HepG2 (cell line): Measurements from ENCODE around the gene REM2. TPM values are rescaled to one million over a fixed set of nuclear protein-coding genes. Genes with fewer than 3 reads are reported as not detected.

Source experiments
- ELF3 ChIP-seq: IDR thresholded peaks from 2 replicates; pipeline ENCODE4 v1.6.1; 2016; ENCODE audit warnings: missing genetic modification reagents, missing compliant biosample characterization
- HHEX ChIP-seq: IDR thresholded peaks from 2 replicates; pipeline ENCODE4 v1.6.1; 2016; ENCODE audit warnings: control low read depth
- HNRNPUL1 ChIP-seq: fragments of 200-400 bp; formaldehyde crosslinking; IDR thresholded peaks from 2 replicates; pipeline ENCODE4 v1.6.1; 2017; ENCODE audit warnings: low read depth, mild to moderate bottlenecking, low read length, moderate library complexity
- LCORL ChIP-seq, 2 experiments: fragments of 450-650 bp in 1 of 2; sonication (generic) in 1 of 2; formaldehyde crosslinking in 1 of 2; IDR thresholded peaks; 2 replicates each; pipeline versions ENCODE4 v1.5.0 to v1.6.1; 2017 to 2020; ENCODE audit warnings: antibody characterized with exemption in 1 of 2, missing genetic modification reagents in 1 of 2
- MIER3 ChIP-seq: IDR thresholded peaks from 2 replicates; pipeline ENCODE4 v1.6.1; 2016; ENCODE audit warnings: missing compliant biosample characterization, borderline replicate concordance
- PRMT3 ChIP-seq: sonication (generic); formaldehyde crosslinking; IDR thresholded peaks from 2 replicates; pipeline ENCODE4 v1.8.1; 2022; ENCODE audit warnings: low read depth, mild to moderate bottlenecking, moderate library complexity, missing genetic modification reagents, borderline replicate concordance
- RXRB ChIP-seq: IDR thresholded peaks from 2 replicates; pipeline ENCODE4 v1.6.1; 2016; ENCODE audit warnings: borderline replicate concordance, missing genetic modification reagents, missing compliant biosample characterization
- SMC3 ChIP-seq: IDR thresholded peaks from 2 replicates; pipeline ENCODE4 v1.6.1; 2011; ENCODE audit warnings: low read length, improper control_type of control experiment
- SNRNP70 ChIP-seq: fragments of 200-400 bp; formaldehyde crosslinking; IDR thresholded peaks from 2 replicates; pipeline ENCODE4 v1.6.1; 2017; ENCODE audit warnings: mild to moderate bottlenecking, low read depth, low read length, moderate library complexity
- SPEN ChIP-seq: sonication (generic); formaldehyde crosslinking; IDR thresholded peaks from 2 replicates; pipeline ENCODE4 v1.5.1; 2020; ENCODE audit warnings: low read depth, mild to moderate bottlenecking, missing genetic modification reagents
- STAG1 ChIP-seq: sonication (generic); formaldehyde crosslinking; IDR thresholded peaks from 2 replicates; pipeline ENCODE4 v1.4.0; 2020; ENCODE audit warnings: missing genetic modification reagents
- ZBTB20 ChIP-seq: sonication (generic); formaldehyde crosslinking; IDR thresholded peaks from 2 replicates; pipeline ENCODE4 v1.8.1; 2023; ENCODE audit warnings: missing genetic modification reagents, low read depth, mild to moderate bottlenecking, borderline replicate concordance
- polyA plus RNA-seq, 8 experiments: library from polyadenylated mRNA; depleted of rRNA in 3 of 8; stranded (reverse) in 7 of 8; unstranded in 1 of 8; fragments of >200 nt; fragmentation: Illumina TruSeq in 4 of 8; extraction: Trizol in 4 of 8; gene quantifications; 2 replicates each; pipeline versions ENCODE4 v1.2.1 to v1.2.3, GENCODE V29; 2011 to 2016; ENCODE audit warnings: low read depth in 4 of 8, missing spikeins in 1 of 8, mixed read lengths in 1 of 8; ENCODE audit not compliant: insufficient read depth in 1 of 8
- total RNA-seq, 5 experiments: library from RNA; depleted of rRNA; stranded (reverse); fragments of >200 nt; fragmentation: Illumina TruSeq; extraction: Trizol; gene quantifications; 2 replicates each; pipeline ENCODE4 v1.2.3, GENCODE V29; 2016; ENCODE audit warnings: low read depth in 1 of 5
- TF ChIP-seq, protein P1 (sequence below): IDR thresholded peaks from 2 replicates; pipeline ENCODE4 v1.6.1; 2016
- TF ChIP-seq, protein P2 (sequence below): conservative IDR thresholded peaks from 2 replicates; pipeline ENCODE4 v1.6.1; 2018; ENCODE audit warnings: missing genetic modification reagents
- TF ChIP-seq, protein P3 (sequence below): sonication (generic); formaldehyde crosslinking; IDR thresholded peaks from 2 replicates; pipeline ENCODE4 v1.5.0; 2020; ENCODE audit warnings: mild to moderate bottlenecking, missing genetic modification reagents
- TF ChIP-seq, protein P4 (sequence below): sonication (generic); formaldehyde crosslinking; IDR thresholded peaks from 2 replicates; pipeline ENCODE4 v1.4.0; 2020; ENCODE audit warnings: missing genetic modification reagents, borderline replicate concordance

Gene REM2
- total and polyA plus RNA-seq, 2 of the 13 experiments (the other 11 are each of a cell fraction or from before 2014, with no cell fraction given): 0.20 TPM; not detected in 1

- TF ChIP-seq, protein P1, sequence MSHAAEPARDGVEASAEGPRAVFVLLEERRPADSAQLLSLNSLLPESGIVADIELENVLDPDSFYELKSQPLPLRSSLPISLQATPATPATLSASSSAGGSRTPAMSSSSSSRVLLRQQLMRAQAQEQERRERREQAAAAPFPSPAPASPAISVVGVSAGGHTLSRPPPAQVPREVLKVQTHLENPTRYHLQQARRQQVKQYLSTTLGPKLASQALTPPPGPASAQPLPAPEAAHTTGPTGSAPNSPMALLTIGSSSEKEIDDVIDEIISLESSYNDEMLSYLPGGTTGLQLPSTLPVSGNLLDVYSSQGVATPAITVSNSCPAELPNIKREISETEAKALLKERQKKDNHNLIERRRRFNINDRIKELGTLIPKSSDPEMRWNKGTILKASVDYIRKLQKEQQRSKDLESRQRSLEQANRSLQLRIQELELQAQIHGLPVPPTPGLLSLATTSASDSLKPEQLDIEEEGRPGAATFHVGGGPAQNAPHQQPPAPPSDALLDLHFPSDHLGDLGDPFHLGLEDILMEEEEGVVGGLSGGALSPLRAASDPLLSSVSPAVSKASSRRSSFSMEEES (CRISPR knock-in tag): 0 out of 2 replicates have a peak, but pooled peaks have one; percentile 16
- TF ChIP-seq LCORL (IDR thresholded peaks at IDR 0.05) (no peak), LCORL (CRISPR knock-in tag; IDR thresholded peaks at IDR 0.05) (peak; percentile 34; the same call in 1 of the 2 replicates), SPEN (CRISPR knock-in tag) (0 out of 2 replicates have a peak, but pooled peaks have one; percentile 24), MIER3 (CRISPR knock-in tag) (0 out of 2 replicates have a peak, but pooled peaks have one; percentile 43), SNRNP70 (no peak), RXRB (peak; percentile 48; the same call in 1 of the 2 replicates), STAG1 (CRISPR knock-in tag) (peak; percentile 73), SMC3 (peak; percentile 90), ZBTB20 (peak; percentile 83; the same call in 1 of the 2 replicates), HNRNPUL1 (no peak), PRMT3 (CRISPR knock-in tag) (no peak), ELF3 (0 out of 2 replicates have a peak, but pooled peaks have one; percentile 13), HHEX (CRISPR knock-in tag) (0 out of 2 replicates have a peak, but pooled peaks have one; percentile 8)
- TF ChIP-seq, protein P2, sequence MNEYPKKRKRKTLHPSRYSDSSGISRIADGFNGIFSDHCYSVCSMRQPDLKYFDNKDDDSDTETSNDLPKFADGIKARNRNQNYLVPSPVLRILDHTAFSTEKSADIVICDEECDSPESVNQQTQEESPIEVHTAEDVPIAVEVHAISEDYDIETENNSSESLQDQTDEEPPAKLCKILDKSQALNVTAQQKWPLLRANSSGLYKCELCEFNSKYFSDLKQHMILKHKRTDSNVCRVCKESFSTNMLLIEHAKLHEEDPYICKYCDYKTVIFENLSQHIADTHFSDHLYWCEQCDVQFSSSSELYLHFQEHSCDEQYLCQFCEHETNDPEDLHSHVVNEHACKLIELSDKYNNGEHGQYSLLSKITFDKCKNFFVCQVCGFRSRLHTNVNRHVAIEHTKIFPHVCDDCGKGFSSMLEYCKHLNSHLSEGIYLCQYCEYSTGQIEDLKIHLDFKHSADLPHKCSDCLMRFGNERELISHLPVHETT (CRISPR knock-in tag): peak; percentile 51; the same call in 1 of the 2 replicates
- TF ChIP-seq, protein P3, sequence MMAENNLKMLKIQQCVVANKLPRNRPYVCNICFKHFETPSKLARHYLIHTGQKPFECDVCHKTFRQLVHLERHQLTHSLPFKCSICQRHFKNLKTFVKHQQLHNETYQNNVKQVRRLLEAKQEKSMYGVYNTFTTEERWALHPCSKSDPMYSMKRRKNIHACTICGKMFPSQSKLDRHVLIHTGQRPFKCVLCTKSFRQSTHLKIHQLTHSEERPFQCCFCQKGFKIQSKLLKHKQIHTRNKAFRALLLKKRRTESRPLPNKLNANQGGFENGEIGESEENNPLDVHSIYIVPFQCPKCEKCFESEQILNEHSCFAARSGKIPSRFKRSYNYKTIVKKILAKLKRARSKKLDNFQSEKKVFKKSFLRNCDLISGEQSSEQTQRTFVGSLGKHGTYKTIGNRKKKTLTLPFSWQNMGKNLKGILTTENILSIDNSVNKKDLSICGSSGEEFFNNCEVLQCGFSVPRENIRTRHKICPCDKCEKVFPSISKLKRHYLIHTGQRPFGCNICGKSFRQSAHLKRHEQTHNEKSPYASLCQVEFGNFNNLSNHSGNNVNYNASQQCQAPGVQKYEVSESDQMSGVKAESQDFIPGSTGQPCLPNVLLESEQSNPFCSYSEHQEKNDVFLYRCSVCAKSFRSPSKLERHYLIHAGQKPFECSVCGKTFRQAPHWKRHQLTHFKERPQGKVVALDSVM (CRISPR knock-in tag): no peak
- TF ChIP-seq, protein P4, sequence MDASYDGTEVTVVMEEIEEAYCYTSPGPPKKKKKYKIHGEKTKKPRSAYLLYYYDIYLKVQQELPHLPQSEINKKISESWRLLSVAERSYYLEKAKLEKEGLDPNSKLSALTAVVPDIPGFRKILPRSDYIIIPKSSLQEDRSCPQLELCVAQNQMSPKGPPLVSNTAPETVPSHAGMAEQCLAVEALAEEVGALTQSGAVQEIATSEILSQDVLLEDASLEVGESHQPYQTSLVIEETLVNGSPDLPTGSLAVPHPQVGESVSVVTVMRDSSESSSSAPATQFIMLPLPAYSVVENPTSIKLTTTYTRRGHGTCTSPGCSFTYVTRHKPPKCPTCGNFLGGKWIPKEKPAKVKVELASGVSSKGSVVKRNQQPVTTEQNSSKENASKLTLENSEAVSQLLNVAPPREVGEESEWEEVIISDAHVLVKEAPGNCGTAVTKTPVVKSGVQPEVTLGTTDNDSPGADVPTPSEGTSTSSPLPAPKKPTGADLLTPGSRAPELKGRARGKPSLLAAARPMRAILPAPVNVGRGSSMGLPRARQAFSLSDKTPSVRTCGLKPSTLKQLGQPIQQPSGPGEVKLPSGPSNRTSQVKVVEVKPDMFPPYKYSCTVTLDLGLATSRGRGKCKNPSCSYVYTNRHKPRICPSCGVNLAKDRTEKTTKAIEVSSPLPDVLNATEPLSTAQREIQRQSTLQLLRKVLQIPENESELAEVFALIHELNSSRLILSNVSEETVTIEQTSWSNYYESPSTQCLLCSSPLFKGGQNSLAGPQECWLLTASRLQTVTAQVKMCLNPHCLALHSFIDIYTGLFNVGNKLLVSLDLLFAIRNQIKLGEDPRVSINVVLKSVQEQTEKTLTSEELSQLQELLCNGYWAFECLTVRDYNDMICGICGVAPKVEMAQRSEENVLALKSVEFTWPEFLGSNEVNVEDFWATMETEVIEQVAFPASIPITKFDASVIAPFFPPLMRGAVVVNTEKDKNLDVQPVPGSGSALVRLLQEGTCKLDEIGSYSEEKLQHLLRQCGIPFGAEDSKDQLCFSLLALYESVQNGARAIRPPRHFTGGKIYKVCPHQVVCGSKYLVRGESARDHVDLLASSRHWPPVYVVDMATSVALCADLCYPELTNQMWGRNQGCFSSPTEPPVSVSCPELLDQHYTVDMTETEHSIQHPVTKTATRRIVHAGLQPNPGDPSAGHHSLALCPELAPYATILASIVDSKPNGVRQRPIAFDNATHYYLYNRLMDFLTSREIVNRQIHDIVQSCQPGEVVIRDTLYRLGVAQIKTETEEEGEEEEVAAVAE (CRISPR knock-in tag): peak; percentile 44; the same call in 1 of the 2 replicates
Measured at GRCh38 chr14:22900081-22900799, 17.2 kb downstream of the REM2 start (continued).
